ENCODE results near the gene MRPL28.

Gene MRPL28

DNA sequence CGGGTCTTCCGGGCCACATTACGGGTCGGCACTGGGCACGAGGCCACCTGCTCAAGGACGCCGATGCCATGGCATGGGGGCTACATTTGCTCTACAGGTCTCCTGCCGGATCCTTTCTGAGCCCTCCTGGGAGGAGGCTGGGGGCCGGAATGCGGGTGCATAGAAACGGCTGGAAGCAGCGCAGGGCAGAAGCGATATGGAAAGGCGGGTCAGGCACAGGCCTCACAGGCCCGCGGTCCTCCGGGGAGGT, 46.2 kb downstream of the MRPL28 start:
- Histone ChIP-seq H3K4me2 (ENCODE audit: low read length) (no peak overlapping the region), H3K9me3 (replicated peaks; ENCODE audit: low read length) (no peaks in the 10 kb centered on the region), H3K9ac (ENCODE audit: low read depth, low read length) (no peak overlapping the region), H3K4me3 (ENCODE audit: low read length) (no peak overlapping the region), H3K27me3 (ENCODE audit: control insufficient read depth, insufficient read depth, low read length) (no peaks in the 10 kb centered on the region), H3K4me1 (ENCODE audit: control insufficient read depth, insufficient read depth, low read length) (peaks cover 13% of the 10 kb centered on the region), H3K36me3 (ENCODE audit: insufficient read depth, low read length) (peaks cover 2% of the 10 kb centered on the region)

- Histone ChIP-seq H3K27me3 (ENCODE audit: control insufficient read depth, insufficient read depth, low read length) (no peaks in the 10 kb centered on the region), H3K36me3 (ENCODE audit: insufficient read depth, low read length) (peaks cover 9% of the 10 kb centered on the region), H3K4me3 (ENCODE audit: low read length) (no peak overlapping the region), H3K9me3 (replicated peaks; ENCODE audit: low read length) (no peaks in the 10 kb centered on the region), H3K4me2 (ENCODE audit: low read length) (no peak overlapping the region), H3K4me1 (ENCODE audit: control insufficient read depth, insufficient read depth, low read length) (peaks cover 8% of the 10 kb centered on the region), H3K9ac (ENCODE audit: low read depth, low read length) (no peak overlapping the region)
Measured at GRCh38 chr16:322476-323143, 47.7 kb downstream of the MRPL28 start.

DNA sequence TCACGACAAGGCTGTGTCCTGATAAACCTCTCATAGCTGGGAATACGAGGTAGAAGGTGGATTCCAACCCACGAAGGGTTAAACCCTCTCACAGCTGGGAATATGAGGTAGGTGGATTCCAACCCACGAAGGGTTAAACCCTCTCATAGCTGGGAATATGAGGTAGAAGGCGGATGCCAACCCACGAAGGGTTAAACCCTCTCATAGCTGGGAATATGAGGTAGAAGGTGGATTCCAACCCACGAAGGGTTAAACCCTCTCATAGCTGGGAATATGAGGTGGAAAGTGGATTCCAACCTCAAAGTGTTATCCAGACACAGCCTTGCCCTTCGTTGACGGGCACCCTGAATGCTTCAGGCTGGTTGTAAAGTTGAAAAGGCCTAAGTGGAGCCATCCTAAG, 48.8 kb downstream of the MRPL28 start:
- Histone ChIP-seq H3K36me3 (ENCODE audit: insufficient read depth, low read length) (peaks cover 9% of the 10 kb centered on the region), H3K9ac (ENCODE audit: low read depth, low read length) (no peak overlapping the region), H3K27me3 (ENCODE audit: control insufficient read depth, insufficient read depth, low read length) (no peaks in the 10 kb centered on the region), H3K4me1 (ENCODE audit: control insufficient read depth, insufficient read depth, low read length) (no peaks in the 10 kb centered on the region), H3K9me3 (replicated peaks; ENCODE audit: low read length) (no peaks in the 10 kb centered on the region), H3K4me3 (ENCODE audit: low read length) (no peak overlapping the region), H3K4me2 (ENCODE audit: low read length) (no peak overlapping the region)

DNA sequence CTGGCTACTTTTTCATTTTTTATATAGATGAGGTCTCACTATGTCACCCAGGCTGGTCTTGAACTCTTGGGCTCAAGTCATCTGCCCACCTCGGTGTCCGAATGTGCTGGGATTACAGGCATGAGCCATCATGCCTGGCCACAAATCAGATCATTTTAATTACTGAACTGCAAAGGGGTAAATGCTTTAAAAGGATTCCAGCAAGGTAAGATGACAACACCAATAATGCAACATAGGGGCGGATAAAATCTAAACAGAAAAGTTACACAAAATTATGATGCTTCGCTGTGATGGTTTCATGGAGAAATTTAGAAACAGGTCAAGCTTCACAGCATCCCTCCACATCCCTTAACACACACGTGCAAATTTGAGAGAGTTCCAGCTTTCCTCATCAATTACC, 50.1 kb downstream of the MRPL28 start:
- Histone ChIP-seq H3K36me3 (ENCODE audit: insufficient read depth, low read length) (peaks cover 9% of the 10 kb centered on the region), H3K4me2 (ENCODE audit: low read length) (no peak overlapping the region), H3K9me3 (replicated peaks; ENCODE audit: low read length) (no peaks in the 10 kb centered on the region), H3K9ac (ENCODE audit: low read depth, low read length) (no peak overlapping the region), H3K4me3 (ENCODE audit: low read length) (no peak overlapping the region), H3K27me3 (ENCODE audit: control insufficient read depth, insufficient read depth, low read length) (no peaks in the 10 kb centered on the region), H3K4me1 (ENCODE audit: control insufficient read depth, insufficient read depth, low read length) (no peaks in the 10 kb centered on the region)

- Histone ChIP-seq H3K9me3 (replicated peaks; ENCODE audit: low read length) (no peaks in the 10 kb centered on the region), H3K9ac (ENCODE audit: low read depth, low read length) (no peak overlapping the region), H3K4me1 (ENCODE audit: control insufficient read depth, insufficient read depth, low read length) (no peaks in the 10 kb centered on the region), H3K4me3 (ENCODE audit: low read length) (no peak overlapping the region), H3K36me3 (ENCODE audit: insufficient read depth, low read length) (peaks cover 19% of the 10 kb centered on the region), H3K4me2 (ENCODE audit: low read length) (no peak overlapping the region), H3K27me3 (ENCODE audit: control insufficient read depth, insufficient read depth, low read length) (no peaks in the 10 kb centered on the region)
Measured at GRCh38 chr16:318628-319027, 51.7 kb downstream of the MRPL28 start.

DNA sequence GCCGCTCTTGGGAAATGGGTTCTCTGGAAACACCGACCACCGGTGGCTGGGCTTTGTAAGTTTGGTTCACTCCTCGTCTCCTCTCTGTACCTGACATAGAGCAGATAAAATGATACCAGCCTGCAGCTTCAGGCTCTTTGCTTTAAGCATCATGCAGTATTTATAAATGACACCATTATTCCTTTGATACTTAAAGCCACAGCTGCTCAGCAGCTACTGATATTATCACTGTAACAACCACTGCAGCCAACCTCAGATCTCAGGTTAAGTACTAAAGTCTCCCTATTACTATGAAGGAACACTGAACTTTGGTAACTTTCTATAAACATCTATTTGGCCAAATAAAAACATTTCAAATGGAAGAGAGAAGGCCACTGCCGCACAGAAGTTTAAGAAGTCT, 52.8 kb downstream of the MRPL28 start:
- Histone ChIP-seq H3K9me3 (replicated peaks; ENCODE audit: low read length) (no peaks in the 10 kb centered on the region), H3K9ac (ENCODE audit: low read depth, low read length) (no peak overlapping the region), H3K4me3 (ENCODE audit: low read length) (no peak overlapping the region), H3K4me1 (ENCODE audit: control insufficient read depth, insufficient read depth, low read length) (no peaks in the 10 kb centered on the region), H3K4me2 (ENCODE audit: low read length) (no peak overlapping the region), H3K27me3 (ENCODE audit: control insufficient read depth, insufficient read depth, low read length) (no peaks in the 10 kb centered on the region), H3K36me3 (ENCODE audit: insufficient read depth, low read length) (peaks cover 26% of the 10 kb centered on the region)

Data from skeletal muscle satellite cell (primary cell).